DMS53 treated with DMSO at 0.1 percent for 48 hours (cell line): ENCODE results near the gene PRKCQ.

ENCODE experiments used
- DNase-seq: peaks from one replicate; lab custom pipeline; 2025; ENCODE audit not compliant: unreplicated experiment; lab: John Stamatoyannopoulos, UW

PRKCQ gene

DNA sequence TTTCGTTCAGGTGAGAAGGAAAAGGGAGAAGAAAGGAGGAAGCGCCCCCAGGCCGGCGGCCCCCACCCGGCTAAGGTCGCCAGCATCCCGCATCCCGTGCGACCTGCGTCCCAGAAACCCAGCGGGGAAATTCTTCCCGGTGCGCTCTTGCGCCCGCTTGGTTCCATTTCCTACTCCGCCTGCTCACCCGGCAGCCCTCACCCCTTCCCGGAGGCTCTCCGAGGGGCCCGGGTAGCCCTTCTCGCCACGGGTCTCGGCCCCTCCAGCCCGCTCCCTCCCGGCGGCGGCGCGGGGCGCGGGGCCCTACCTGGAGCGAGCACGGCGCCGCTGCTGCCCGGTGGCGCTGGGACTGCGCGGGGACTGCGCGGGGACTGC lies at the start of gene PRKCQ:
TSS of gene PRKCQ (minus strand) at position 373 of the 375 bp plus-strand sequence. CDS start 65,141 bp downstream, outside the sequence.
- DNase-seq = peak; percentile 16

DNA sequence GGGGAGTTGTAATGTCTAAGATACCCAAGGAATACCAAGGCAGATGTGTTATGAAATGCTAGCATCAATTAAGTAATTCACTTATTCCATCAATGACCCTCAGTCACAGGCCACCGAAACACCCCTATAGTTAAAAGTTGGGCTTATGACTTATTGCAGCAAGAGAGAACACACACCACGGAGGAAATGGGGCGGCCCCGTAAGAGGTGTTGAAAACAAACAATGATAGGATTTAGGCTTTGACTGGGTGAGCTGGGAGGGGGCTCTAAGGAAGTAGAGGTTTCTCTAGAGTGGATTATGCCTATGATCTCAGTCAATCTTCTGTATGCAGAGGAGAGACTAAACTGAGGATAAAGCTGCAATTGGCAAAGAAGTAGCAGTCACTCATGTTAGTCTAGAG lies 45.4 kb upstream of the PRKCQ start:
- no peak for DNase-seq

DNA sequence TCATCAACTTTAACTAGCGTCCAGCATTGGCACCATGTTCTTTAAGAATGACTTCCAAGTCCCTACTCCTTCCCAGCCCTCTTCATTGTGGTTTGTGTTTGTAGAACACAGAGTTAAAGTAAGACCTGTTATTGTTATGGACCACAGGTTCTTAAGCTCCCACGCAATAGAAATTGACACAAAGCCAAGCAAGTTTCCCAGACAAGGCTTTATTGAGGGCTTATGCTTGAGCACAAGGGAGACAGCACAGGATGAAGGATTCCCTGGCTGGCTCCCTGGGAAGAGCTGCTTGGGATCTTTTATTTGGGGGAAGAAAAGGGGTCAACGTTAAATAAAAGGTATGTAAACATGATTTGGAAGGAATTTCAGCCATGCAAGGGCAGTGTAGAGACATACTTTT lies 44.3 kb upstream of the PRKCQ start:
- no peak for DNase-seq

DNA sequence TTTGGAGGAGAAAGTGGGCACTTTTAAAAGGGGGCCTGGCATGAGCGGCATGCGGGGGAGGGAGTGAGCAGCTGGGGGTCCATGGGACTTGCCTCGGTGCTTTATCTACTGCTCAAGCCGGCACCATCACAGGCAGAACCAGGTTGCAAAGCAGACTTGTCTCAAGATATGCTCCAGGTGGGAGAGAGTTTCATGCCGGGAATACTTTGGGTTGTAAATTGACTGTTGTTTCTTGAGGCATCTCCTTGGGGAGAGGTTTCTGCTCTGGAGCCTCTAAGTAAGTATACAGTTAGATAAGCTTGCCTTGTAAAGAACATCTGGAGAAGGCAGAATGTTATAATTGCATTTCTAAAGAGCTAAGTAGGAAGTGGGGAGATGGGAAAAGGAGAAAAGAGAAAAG lies 42.8 kb upstream of the PRKCQ start:
- no peak for DNase-seq

DNA sequence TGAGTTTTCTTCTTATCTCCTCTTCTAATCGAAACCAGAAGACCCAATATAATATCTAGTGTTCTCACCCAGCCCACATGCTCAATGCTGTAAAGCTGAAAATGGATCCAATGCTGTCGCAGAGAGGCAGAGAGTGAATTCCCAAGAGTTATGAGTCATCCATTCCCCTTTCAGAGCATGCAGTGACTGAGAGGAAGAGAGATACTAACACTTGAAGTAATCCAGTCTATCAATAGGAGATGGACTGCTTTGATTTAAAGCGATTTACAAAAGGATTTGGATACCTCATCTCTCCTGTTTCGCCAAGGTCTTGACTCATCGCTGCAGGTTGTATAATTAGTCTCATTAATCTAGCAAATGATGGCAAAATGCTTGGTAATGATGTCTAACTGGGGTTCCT lies 41.5 kb upstream of the PRKCQ start:
- DNase-seq = no peak

DNA sequence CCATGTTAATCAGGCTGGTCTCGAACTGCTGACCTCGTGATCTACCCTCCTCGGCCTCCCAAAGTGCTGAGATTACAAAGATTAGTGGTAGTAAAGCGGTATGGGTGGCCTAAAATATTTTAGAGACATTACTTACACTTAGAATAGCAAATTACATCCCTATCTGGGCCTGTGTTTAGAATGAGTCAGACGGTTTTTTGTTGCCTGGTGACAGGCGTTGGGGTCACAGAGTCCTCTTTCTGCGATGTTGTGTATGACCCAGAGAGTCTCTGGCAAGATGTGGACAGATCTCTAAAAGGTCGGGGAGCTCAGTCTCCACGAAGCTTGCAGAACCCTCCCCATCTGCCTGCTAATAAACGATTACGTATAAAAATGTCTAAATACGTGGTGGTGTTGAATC lies 39.6 kb upstream of the PRKCQ start:
- no peak for DNase-seq

DNA sequence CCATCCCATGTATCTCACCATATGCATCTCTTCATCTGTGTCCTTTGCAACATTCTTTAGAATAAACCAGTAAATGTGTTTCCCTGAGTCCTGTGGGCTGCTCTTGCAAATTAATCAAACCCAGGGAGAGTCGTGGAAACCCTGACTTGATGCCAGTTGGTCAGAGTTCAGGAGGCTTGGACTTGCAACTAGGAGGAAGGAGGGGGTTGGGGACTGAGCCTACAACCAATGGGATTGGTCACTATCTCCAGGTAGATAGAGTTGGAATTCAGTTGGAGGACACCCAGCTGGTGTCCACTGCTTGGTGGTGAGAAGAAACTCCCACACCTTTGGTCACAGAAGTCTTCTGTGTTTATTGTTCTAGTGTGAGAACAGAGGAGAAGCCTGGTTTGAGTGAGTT lies 38.3 kb upstream of the PRKCQ start:
- no peak for DNase-seq

DNA sequence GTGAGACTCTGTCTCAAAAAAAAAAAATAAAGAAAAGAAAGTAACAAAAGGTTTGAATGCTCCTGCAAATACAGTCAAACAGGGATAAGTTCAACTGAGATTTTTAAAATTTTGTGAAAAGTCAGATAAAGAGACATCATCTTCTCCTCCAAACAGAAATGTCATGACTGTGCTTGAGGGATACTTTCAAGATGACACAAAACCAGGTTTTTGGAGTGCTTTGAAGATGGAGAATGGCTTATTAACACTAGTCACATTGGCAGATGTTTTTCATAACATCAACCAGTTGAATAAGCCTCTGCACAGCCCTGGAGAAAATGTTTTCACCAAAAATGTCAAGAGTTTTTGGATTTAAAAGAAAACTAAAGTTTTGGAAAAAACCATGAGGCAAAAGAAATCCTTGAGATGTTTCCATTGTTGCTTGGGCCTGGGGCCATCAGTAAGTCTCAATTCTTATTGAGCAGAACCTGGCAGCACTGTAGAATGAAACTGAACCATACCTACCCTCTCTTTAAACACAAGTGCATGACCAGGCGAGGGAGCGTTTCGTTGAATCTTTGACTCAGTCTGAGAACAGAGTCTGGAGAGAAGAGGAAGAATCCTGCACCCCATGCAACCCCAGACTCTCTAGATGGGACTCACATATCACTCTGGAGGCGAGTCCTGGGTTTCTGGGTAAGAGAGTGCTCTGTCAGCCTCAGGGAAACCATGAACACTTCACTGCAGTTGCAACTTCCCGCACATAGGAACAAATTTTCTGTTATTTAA lies 37.4 kb upstream of the PRKCQ start:
- DNase-seq = no peak

DNA sequence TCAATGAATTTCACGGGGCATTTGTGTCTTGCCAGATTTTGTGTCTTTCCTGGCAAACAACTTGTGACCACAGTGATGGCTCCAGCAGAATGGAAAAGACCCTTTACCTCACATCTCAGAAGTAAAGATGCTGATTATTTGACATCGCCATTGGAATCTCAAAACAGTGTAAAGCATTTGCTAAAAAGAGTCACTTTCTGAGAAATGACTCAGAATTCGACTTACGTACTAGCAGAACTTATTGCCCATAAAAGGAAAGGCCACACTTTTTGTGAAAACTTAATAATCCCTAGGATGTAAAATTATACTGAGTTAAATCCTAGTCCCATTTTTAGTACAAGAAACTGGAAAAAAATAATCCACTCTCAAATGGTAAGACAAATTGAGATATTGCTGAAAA lies 35.9 kb upstream of the PRKCQ start:
- no peak for DNase-seq

DNA sequence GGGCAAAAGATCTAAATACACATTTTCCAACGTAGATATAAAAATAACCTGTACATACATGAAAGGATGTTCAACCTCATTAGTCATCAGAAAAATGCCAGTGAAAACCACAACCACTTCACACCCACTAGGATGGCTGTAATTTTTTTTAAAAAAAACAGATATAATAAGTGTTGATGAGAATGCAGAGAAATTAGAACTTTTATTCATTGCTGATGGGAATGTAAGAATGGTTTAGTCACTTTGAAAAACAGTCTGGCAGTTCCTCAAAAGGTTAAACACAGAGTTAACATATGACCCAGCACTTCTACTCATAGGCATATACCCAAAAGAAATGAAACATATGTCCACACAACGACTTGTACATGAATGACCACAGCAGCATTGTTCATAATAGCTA lies 32.3 kb upstream of the PRKCQ start:
- no peak for DNase-seq

DNA sequence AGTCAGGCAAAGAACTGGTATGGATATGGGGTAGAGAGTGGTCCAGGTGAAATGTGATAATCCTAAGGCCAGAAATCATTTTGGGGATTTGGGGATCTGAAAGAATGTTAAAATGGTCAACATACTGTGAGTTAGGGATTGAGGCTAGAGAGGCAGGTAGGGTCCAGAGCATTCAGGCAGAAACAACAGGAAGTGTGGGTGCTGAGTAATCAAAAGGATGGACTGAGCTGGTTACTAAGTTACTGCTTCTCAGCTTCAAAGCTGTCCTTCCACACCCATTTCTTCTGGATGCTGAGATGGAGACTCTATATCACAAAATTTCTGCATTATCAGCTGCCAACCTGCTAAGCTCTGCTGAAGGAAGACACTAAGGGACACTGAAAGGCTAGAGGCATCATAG lies 30.6 kb upstream of the PRKCQ start:
- no peak for DNase-seq

DNA sequence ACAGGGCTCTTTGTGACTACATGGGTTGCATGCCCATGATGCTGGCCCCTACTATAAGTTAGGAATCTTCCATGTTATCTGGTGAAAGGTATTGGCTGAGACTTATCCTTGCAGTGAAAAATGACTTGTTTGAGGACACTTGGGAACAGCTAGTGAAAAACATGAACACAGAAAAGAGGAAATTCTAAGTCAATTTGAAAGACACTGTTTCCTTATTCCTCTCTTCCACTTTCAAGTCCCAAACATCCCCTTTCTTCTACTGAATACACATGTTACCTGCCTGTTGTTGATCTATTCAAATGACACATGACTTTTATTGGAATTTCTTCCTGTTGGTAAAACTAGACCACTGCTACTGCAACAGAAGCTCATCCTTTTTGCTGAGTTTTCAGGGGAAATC lies 29.5 kb upstream of the PRKCQ start:
- no peak for DNase-seq

DNA sequence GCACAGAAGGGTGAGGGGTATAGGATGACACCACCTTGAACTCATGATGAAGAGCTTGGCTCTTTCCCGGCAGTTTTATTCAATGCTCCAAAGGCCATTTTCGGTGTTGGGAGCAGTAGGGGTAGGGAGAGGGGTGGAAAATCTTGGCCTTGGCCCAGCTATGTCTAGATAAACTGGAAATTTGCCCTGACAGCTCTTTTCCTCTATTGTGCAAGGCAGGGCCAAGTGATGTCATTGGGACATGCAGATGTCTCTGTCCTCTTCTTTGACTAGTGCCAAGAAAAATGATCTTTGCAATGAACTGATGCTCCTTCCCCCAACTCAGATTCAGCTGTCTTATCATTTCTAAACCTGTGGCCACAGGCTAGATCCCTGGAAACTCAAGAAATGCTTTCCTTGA lies 27.7 kb upstream of the PRKCQ start:
- DNase-seq = no peak

DNA sequence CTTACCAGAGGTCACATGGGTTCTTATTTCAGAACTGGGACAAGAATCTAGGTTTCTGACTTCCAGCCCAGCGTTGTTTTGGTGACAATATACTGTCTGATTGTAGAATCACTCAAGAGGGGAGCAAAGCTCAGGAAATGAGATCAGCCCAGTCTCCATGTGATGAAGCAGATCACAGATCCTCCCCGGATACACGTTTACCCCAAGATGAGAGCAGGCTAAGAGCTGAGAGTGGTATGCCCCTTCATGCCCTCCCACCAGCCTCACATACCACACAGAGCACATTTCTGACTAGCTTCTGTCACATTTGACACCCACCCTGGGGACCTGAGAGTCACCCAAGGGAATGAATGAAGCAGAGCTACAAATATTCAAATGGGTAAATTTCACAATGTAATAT lies 27.1 kb upstream of the PRKCQ start:
- no peak for DNase-seq

DNA sequence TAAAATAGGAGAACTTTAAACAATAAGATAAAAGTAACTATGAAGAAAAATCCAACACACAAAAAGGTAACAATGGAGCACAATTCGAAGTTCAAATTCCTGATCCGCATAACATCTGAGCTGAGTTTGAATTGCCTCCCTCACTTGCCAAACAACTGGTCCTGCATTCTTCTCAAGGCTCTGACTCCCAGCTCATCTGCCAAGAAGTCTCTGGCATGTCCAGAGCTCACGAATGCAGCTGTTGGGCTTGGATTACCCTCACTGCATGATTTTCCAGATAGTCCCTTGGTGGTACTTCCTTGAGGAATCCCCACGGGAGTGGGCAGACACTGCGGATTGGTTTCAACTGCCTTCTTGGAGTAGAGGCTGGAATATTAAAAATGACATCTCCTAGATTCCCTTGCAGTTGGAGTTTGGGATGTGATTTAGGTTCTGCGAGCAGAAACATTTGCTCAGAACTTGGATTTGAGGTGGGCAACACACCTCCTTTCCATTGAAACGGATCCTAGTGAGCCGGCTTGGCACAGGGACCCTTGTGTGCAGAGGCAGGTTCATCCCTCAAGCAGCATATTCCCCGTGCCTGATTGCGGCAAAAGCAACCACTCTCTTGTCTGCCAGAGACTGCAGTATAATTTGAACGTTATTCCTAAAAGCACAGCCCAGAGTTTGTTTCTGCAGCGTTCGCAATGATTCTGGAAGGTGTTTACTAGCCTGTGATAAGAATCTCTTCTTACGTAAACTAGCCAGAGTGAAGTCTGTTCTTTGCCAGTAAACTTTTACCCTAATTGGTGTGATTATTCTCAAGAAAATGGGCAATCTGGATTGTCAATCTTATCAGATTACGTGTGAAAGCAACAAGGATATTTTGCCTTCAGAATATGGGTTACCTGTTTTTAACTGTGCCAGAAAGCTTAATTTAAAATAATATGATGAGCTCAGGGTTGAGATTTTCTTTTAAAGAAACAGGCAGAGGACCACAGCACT lies 23.4 kb upstream of the PRKCQ start:
- DNase-seq = no peak

DNA sequence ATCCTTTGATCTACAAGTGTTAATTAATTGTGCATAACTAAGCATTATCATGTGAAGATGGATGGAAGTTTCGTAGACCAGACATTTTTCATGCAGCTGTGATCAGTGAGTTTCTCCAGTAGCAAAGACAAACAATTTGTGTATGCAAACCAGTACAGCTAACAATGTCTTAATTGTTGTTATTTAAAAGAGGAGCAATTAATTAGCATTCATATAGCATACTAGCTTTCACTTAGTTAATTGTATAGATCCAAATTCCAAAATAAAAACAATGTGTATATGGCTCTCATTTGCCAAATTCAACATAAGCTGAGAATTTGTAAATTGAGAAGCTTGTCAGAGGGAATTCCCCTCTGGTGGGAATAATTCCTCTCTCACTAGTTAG lies 22.6 kb upstream of the PRKCQ start:
- no peak for DNase-seq

DNA sequence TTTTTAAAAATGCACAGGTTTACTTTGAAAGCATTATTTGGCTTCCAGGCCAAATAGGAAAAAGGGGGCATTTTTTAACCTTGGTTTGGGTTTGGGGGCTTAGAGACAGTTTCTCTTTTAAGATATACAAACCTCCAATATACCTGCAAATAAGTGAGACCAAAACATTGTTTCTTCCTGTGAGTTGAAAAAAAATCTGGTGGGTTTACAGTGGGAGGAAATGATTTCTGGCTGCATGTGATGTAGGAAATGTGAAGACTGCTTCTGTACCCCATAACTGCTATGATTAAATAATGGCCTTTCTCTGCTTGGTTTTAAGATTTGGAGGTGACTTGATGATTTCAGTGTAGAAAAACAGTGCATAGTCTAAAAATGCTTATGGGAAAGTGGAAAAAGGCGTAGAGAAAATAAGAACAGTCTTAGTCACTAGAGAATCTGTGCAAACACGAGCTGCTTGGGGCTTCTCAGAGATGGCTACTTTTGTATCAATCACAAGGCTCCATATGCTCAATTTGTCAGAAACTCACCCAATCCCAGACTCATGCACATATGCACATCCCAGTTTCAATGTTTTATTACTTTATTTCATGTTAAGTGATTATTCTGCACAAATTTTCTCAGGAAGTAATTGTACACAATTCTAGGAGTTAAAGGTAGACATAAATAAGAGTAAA lies 22.1 kb upstream of the PRKCQ start:
- no peak for DNase-seq

DNA sequence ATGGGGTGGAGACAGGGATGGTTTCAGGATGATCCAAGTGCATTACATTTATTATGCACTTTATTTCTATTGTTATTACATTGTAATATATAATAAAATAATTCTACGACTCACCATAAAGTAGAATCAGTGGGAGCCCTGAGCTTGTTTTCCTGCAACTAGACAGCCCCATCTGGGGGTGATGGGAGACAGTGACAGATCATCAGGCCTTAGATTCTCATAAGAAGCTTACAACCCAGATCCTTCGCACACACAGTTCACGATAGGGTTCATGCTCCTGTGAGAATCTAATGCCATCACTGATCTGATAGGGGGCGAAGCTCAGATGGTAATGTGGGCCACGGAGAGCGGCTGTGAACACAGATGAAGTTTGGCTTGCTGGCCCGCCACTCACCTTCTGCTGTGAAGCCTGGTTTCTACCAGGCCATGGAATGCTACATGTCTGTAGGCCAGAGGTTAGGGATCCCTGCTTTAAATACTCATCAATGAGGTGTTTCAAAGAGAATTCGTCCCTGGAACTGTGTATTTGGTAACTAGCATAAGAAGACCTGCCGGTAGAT lies 21.2 kb upstream of the PRKCQ start:
- no peak for DNase-seq

DNA sequence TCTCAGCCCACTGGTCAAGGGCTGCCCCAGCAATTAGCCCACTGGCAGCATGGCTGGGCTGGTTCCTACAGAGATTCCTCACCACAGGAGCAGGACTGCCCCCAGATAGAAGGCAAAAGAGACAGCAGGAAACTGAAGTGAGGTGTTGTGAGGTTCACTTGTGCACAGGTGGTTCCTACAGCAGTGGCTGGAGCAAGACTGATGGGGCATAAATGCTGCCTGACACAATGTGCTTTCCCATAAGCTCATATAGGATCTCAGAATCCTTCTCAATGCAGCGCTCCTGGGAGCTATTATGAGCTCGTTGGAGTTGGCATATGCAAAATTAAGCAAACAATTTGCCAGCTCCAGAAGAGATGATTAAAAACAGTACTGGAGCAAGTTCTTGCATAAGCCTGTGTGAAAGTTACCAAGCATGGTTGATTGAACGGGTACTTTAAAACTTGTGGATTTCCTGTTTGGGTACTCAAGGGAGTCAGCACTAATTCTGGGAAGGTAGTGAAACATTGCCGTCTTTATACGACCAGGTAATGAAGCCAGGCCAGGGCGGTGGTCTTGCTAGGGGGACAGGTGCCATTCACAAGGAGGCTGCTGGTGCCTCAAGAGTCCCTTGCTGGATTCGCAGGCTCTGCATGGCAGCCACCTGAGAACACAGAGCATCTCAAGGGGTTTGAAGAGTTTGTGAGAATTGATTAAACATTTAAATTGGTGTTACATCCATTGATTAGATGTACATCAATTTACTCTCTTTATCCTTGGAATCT lies 20.3 kb upstream of the PRKCQ start:
- no peak for DNase-seq

DNA sequence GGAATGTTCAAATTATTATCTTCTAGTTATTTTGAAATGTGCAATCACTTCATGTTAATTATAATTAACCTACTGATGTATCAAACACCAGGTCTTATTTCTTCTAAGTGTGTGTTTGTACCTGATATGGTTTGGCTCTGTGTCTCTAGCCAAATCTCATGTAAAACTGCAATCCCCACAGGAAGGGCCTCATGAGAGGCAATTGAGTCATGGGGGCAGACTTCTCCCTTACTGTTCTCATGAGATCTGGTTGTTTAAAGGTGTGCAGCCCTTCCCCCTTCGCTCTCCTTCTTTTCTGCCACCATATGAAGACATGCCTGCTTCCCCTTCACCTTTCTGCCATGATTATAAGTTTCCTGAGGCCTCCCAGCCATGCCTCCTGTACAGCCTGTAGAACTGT lies 18.6 kb upstream of the PRKCQ start:
- no peak for DNase-seq

DNA sequence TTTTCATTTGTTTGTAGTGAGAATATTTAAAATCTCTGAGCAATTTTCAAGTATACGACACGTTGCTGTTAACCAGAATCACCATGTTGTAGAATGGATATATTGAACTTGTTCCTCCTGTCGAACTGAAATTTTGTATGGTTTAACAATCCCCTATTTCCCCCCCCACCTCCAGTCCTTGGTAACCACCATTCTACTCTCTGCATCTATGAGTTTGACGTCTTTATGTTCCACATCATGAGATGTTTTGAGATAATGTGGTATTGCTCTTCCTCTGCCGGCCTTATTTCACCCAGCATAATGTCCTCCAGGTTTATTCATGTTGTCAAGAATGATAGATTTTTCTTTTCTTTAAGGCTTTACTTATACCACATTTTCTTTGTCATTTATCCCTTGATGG lies 17.4 kb upstream of the PRKCQ start:
- DNase-seq = no peak
